ENCODE results near the gene LSR.

Gene LSR

DNA sequence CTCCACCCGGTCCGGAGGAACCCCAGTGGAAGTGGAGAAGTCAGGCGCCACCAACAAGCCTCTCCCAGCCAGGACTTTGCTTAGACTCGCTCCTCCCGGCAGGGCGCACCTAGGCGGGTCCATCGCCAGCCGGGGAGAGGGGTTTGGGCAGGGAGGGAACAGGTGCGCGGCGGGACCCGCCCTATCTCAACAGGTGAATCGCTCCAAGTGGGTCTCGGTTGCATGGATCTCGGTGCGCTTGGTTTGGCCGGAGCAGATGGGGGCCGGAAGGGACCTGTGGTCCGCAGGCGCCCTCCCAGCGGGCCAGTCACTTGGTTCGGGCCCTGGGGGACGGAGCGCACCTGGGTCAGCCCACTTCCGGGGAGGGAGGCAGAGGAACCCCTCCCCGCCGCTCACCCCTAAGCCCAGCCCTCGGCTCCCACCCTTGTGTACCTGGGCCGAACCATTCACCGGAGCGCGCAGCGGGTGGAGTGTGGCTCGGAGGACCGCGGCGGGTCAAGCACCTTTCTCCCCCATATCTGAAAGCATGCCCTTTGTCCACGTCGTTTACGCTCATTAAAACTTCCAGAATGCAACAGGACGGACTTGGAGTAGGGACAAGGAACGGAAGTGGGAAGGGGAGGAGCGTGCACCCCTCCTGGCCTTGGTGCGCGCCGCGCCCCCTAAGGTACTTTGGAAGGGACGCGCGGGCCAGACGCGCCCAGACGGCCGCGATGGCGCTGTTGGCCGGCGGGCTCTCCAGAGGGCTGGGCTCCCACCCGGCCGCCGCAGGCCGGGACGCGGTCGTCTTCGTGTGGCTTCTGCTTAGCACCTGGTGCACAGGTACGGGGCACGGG, at the start of gene LSR (continued):
- TF ChIP-seq PRDM4 (tag by site-specific recombination; IDR thresholded peaks at IDR 0.05): peak; percentile 42; the same call in 1 of the 2 replicates
- no peak for TF ChIP-seq ZNF747 (tag by site-specific recombination; IDR thresholded peaks at IDR 0.05)
- peak; percentile 100 for TF ChIP-seq SCRT1 (tag by site-specific recombination; IDR thresholded peaks at IDR 0.05; ENCODE audit: borderline replicate concordance)
- TF ChIP-seq, protein P1, sequence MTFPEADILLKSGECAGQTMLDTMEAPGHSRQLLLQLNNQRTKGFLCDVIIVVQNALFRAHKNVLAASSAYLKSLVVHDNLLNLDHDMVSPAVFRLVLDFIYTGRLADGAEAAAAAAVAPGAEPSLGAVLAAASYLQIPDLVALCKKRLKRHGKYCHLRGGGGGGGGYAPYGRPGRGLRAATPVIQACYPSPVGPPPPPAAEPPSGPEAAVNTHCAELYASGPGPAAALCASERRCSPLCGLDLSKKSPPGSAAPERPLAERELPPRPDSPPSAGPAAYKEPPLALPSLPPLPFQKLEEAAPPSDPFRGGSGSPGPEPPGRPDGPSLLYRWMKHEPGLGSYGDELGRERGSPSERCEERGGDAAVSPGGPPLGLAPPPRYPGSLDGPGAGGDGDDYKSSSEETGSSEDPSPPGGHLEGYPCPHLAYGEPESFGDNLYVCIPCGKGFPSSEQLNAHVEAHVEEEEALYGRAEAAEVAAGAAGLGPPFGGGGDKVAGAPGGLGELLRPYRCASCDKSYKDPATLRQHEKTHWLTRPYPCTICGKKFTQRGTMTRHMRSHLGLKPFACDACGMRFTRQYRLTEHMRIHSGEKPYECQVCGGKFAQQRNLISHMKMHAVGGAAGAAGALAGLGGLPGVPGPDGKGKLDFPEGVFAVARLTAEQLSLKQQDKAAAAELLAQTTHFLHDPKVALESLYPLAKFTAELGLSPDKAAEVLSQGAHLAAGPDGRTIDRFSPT (tag by site-specific recombination; IDR thresholded peaks at IDR 0.05): no peak; the same call in none of the 2 replicates
- no peak for TF ChIP-seq ZNF792 (tag by site-specific recombination; IDR thresholded peaks at IDR 0.05)
- peak; percentile 76 for TF ChIP-seq ZSCAN16 (tag by site-specific recombination; IDR thresholded peaks at IDR 0.05)
- TF ChIP-seq RBAK (tag by site-specific recombination; IDR thresholded peaks at IDR 0.05): 0 out of 2 replicates have a peak, but pooled peaks have one; percentile 40
- TF ChIP-seq ZNF561 (tag by site-specific recombination; IDR thresholded peaks at IDR 0.05; ENCODE audit: borderline replicate concordance): peak; percentile 93
- TF ChIP-seq ZNF658 (tag by site-specific recombination; IDR thresholded peaks at IDR 0.05): no peak
- TF ChIP-seq ZNF610 (tag by site-specific recombination; IDR thresholded peaks at IDR 0.05; ENCODE audit: borderline replicate concordance): peak; percentile 93
- no peak for TF ChIP-seq ZNF776 (tag by site-specific recombination; IDR thresholded peaks at IDR 0.05; ENCODE audit: borderline replicate concordance)
- peak; percentile 97 for TF ChIP-seq ZSCAN5A (tag by site-specific recombination; IDR thresholded peaks at IDR 0.05)
- TF ChIP-seq SETDB1 (IDR thresholded peaks at IDR 0.05; ENCODE audit: insufficient read length, low read length): no peak
- peak; percentile 94 for TF ChIP-seq SP7 (tag by site-specific recombination; IDR thresholded peaks at IDR 0.05)
- TF ChIP-seq ZEB2 (tag by site-specific recombination; IDR thresholded peaks at IDR 0.05): peak; percentile 97
- peak; percentile 58 for TF ChIP-seq YY2 (tag by site-specific recombination; IDR thresholded peaks at IDR 0.05)
- TF ChIP-seq SALL2 (tag by site-specific recombination; IDR thresholded peaks at IDR 0.05; ENCODE audit: borderline replicate concordance): peak; percentile 85
- TF ChIP-seq, protein P2, sequence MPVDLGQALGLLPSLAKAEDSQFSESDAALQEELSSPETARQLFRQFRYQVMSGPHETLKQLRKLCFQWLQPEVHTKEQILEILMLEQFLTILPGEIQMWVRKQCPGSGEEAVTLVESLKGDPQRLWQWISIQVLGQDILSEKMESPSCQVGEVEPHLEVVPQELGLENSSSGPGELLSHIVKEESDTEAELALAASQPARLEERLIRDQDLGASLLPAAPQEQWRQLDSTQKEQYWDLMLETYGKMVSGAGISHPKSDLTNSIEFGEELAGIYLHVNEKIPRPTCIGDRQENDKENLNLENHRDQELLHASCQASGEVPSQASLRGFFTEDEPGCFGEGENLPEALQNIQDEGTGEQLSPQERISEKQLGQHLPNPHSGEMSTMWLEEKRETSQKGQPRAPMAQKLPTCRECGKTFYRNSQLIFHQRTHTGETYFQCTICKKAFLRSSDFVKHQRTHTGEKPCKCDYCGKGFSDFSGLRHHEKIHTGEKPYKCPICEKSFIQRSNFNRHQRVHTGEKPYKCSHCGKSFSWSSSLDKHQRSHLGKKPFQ (tag by site-specific recombination; IDR thresholded peaks at IDR 0.05): peak; percentile 49
- TF ChIP-seq ZNF398 (tag by site-specific recombination; IDR thresholded peaks at IDR 0.05): peak; percentile 96
- TF ChIP-seq ZNF529 (tag by site-specific recombination; IDR thresholded peaks at IDR 0.05; ENCODE audit: insufficient replicate concordance): no peak
- TF ChIP-seq ZNF585B (tag by site-specific recombination; IDR thresholded peaks at IDR 0.05): no peak
- no peak for TF ChIP-seq ZNF354C (tag by site-specific recombination; IDR thresholded peaks at IDR 0.05; ENCODE audit: borderline replicate concordance, low read depth)
- TF ChIP-seq, protein P3, sequence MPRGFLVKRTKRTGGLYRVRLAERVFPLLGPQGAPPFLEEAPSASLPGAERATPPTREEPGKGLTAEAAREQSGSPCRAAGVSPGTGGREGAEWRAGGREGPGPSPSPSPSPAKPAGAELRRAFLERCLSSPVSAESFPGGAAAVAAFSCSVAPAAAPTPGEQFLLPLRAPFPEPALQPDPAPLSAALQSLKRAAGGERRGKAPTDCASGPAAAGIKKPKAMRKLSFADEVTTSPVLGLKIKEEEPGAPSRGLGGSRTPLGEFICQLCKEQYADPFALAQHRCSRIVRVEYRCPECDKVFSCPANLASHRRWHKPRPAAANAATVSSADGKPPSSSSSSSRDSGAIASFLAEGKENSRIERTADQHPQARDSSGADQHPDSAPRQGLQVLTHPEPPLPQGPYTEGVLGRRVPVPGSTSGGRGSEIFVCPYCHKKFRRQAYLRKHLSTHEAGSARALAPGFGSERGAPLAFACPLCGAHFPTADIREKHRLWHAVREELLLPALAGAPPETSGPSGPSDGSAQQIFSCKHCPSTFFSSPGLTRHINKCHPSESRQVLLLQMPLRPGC (tag by site-specific recombination; IDR thresholded peaks at IDR 0.05): peak; percentile 73
- TF ChIP-seq ZNF558 (tag by site-specific recombination; IDR thresholded peaks at IDR 0.05): no peak; the same call in 1 of the 2 replicates
- peak; percentile 30; the same call in 1 of the 2 replicates for TF ChIP-seq ZNF707 (tag by site-specific recombination; IDR thresholded peaks at IDR 0.05)
- peak; percentile 10; the same call in 1 of the 2 replicates for TF ChIP-seq ZNF157 (tag by site-specific recombination; IDR thresholded peaks at IDR 0.05)
- peak; percentile 81 for TF ChIP-seq ZBTB8A (tag by site-specific recombination; IDR thresholded peaks at IDR 0.05)
- TF ChIP-seq MYNN (tag by site-specific recombination; IDR thresholded peaks at IDR 0.05; ENCODE audit: borderline replicate concordance): no peak
